Thoracic aorta (tissue), 2 donors: ENCODE data around the gene CNTN1. TPM values are rescaled to one million over a fixed set of nuclear protein-coding genes. Genes with fewer than 3 reads are reported as not detected.
"Not testable (repeated sequence)": the region's sequence is repeated elsewhere in the genome, so short reads cannot be mapped to it uniquely, and the experiment has no call there.

Experiments used
- ATAC-seq: fragments of 150-250 bp; one replicate; pipeline ENCODE4 v1.8.0; 2017; ENCODE audit warnings: low read depth; ENCODE audit not compliant: insufficient number of reproducible peaks, low FRiP score
- DNase-seq: peaks from one replicate; pipeline ENCODE4 v3.0.0-alpha.2; 2020; ENCODE audit warnings: low spot score
- H3K27ac ChIP-seq, 2 donors: fragments of 200-600 bp; sonication (generic); 1 replicate in 1 of 2; 2 replicates in 1 of 2; pipeline ENCODE4 v1.5.1; 2016; ENCODE audit warnings: mild to moderate bottlenecking in 2 of 2, moderate library complexity in 2 of 2
- H3K27me3 ChIP-seq: fragments of 200-600 bp; sonication (generic); replicated peaks from 2 replicates; pipeline ENCODE4 v1.6.0; 2016; ENCODE audit warnings: mild to moderate bottlenecking; ENCODE audit not compliant: insufficient read depth
- H3K36me3 ChIP-seq: fragments of 200-600 bp; sonication (generic); one replicate; pipeline ENCODE4 v1.5.1; 2016
- H3K4me1 ChIP-seq, 2 donors: fragments of 200-600 bp; sonication (generic); 1 replicate in 1 of 2; 2 replicates in 1 of 2; pipeline versions ENCODE4 v1.5.1 to v1.6.0; 2016; ENCODE audit warnings: low read depth in 2 of 2, mild to moderate bottlenecking in 1 of 2; ENCODE audit not compliant: control insufficient read depth in 1 of 2
- H3K4me3 ChIP-seq: fragments of 200-600 bp; sonication (generic); 2 replicates; pipeline ENCODE4 v1.5.1; 2016; ENCODE audit warnings: mild to moderate bottlenecking
- H3K9me3 ChIP-seq: fragments of 200-600 bp; sonication (generic); 2 replicates; pipeline ENCODE4 v1.5.1; 2016
- total RNA-seq, 2 donors: library from RNA; depleted of rRNA; stranded (reverse); fragments of >200 nt; gene quantifications; one replicate each; pipeline versions ENCODE4 v1.1.0 to v1.2.3, GENCODE V29; 2016
- TF ChIP-seq, protein P1 (sequence below): fragments of 200-600 bp; sonication (generic); IDR thresholded peaks from one replicate; pipeline ENCODE4 v1.5.1; 2019; ENCODE audit warnings: antibody characterized with exemption

Gene CNTN1
- total RNA-seq, 2 donors from 2014 or later = 16.1 to 42.8 TPM

DNA sequence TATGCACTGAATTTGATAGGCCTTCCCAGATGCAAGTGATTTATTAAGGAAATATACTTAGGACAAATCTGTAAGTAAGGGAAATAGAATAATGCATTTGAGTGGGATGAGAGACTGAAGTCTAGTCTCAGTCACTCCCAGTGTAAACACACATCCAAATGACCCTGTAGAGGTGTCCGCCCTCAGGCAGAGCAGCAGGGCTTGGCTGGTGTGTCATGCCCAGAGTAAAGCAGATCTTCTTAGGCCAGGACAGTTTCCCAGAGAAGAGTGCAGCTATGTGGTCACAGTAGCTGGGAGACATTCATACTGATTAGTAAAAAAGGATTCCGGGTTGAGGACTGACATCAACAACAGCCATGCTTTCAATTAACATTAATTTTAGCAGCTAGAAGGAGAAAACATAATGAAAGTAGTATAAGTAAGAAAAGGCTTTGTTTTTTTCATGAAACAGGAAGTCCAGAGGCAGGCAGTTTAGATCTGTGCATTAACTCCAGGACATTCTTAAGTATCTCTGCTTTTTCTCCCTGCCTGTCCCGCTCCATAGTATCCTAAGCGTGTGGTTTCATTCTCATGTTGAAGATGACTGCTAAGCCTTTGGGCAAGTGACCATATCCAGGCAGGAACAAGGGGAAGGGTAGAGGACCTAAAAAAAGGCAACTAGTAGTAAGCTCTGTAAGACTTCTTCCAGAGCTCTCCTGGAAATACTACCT is 35.7 kb downstream of the CNTN1 start:
- no peak overlapping the region for H3K27ac ChIP-seq
- no peaks in the 10 kb centered on the region for H3K9me3 ChIP-seq
- no peaks in the 10 kb centered on the region for H3K36me3 ChIP-seq
- TF ChIP-seq, protein P1, sequence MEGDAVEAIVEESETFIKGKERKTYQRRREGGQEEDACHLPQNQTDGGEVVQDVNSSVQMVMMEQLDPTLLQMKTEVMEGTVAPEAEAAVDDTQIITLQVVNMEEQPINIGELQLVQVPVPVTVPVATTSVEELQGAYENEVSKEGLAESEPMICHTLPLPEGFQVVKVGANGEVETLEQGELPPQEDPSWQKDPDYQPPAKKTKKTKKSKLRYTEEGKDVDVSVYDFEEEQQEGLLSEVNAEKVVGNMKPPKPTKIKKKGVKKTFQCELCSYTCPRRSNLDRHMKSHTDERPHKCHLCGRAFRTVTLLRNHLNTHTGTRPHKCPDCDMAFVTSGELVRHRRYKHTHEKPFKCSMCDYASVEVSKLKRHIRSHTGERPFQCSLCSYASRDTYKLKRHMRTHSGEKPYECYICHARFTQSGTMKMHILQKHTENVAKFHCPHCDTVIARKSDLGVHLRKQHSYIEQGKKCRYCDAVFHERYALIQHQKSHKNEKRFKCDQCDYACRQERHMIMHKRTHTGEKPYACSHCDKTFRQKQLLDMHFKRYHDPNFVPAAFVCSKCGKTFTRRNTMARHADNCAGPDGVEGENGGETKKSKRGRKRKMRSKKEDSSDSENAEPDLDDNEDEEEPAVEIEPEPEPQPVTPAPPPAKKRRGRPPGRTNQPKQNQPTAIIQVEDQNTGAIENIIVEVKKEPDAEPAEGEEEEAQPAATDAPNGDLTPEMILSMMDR = no peak
- no peaks in the 10 kb centered on the region for H3K27me3 ChIP-seq
- H3K4me1 ChIP-seq = no peaks in the 10 kb centered on the region
- no peak for ATAC-seq
- DNase-seq = no peak
- H3K4me3 ChIP-seq = no peak overlapping the region

DNA sequence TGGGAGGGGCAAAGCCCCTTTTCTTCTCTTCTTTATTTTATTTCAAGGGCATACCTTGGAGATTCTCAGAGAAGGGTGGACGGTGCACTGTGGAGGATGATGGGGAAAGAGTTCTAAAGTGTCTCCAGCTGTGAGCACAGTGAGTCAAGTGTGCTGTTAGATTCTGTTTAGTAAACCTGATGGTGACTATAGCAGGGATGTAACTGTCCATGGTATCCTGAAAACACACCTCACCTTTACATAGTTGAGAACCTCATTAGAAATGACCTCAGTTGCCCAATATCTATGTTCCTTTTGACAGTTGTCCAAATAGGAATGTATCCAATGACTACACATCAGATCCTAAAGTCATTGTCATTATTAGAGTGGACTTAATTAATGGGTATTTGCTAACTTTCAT is 38.0 kb downstream of the CNTN1 start:
- DNase-seq (no peak), ATAC-seq (no peak)
- H3K27me3 ChIP-seq = no peaks in the 10 kb centered on the region
- TF ChIP-seq, protein P1 = no peak
- no peak overlapping the region for H3K27ac ChIP-seq
- no peaks in the 10 kb centered on the region for H3K4me1 ChIP-seq
- H3K36me3 ChIP-seq = no peaks in the 10 kb centered on the region
- H3K4me3 ChIP-seq = no peak overlapping the region
- H3K9me3 ChIP-seq = no peaks in the 10 kb centered on the region

DNA sequence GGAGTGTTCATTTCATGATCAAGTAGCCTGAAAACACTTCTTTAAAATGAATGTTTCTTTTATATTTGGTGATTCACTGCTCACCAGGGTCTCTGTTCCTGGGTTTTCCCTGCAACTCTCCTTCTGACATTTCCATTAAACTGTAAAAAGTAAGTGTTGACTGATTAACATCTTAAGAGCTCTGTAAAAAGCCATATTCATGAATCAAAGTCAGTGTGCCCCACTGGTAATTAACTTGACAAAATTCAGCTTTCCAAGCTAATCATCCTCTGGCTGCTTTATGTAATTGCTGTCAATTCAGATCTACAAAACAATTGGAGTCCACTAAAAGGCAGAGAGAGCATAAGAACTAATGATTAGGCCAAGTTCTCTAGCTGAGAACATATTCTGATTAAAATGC is 41.6 kb downstream of the CNTN1 start:
- Histone ChIP-seq H3K27me3 (no peaks in the 10 kb centered on the region), H3K4me3 (no peak overlapping the region), H3K4me1 (no peaks in the 10 kb centered on the region), H3K9me3 (no peaks in the 10 kb centered on the region), H3K36me3 (no peaks in the 10 kb centered on the region), H3K27ac (no peak overlapping the region)
- ATAC-seq = no peak
- TF ChIP-seq, protein P1 = no peak
- no peak for DNase-seq

DNA sequence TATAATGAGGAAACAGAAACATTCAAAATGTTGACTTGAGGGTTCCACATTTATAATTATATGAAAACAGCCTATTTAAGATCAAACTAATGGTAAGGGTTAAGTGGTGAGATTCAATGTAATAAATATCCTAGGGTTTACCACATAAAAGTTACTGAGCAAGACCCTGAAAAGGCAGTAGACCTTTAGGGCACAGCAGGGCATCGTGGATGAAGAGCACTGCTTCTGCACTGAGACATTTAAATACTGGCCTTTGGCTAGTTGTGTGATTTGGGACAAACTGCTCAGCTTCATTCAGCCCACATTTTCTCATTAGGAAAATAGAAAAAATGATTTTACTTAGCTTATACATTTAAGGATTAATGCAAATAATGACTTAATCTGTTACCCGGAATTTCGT is 42.0 kb downstream of the CNTN1 start:
- no peaks in the 10 kb centered on the region for H3K36me3 ChIP-seq
- ATAC-seq (no peak), DNase-seq (no peak)
- H3K27me3 ChIP-seq = no peaks in the 10 kb centered on the region
- H3K27ac ChIP-seq = no peak overlapping the region
- no peaks in the 10 kb centered on the region for H3K9me3 ChIP-seq
- H3K4me1 ChIP-seq = no peaks in the 10 kb centered on the region
- H3K4me3 ChIP-seq = no peak overlapping the region
- TF ChIP-seq, protein P1 = no peak

DNA sequence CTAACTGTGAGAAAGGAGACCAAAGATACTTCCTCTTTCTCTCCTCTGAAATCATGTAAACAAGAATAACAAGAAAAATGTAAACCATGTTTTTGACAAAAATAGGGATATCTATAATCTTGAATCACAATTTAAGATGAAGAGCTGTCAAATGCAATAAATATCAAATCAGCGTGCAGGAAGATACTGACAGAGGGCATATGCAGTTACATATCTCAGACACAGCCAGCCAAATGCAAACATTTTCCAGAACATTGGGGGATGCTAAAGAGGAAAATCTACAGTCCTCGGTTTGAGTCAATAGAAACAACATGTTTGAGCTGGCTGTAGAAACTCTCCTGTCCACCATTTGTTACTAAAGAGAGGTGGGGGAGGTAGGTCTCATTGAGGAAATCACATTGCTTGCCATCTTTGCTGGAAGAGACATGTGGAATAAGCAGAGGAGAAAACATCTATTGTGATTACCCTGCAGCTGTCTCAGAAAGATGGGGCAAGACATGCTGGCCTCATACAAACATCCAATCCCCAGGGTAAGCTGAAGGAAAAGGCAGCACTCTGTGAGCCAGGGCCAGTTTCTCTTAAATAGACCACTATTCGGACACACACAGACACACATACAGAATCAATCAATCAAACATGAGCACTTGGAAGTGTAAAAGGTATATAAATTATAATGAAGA is 43.5 kb downstream of the CNTN1 start:
- no peaks in the 10 kb centered on the region for H3K36me3 ChIP-seq
- DNase-seq (no peak), ATAC-seq (no peak)
- H3K27me3 ChIP-seq = no peaks in the 10 kb centered on the region
- TF ChIP-seq, protein P1 = no peak
- H3K9me3 ChIP-seq = no peaks in the 10 kb centered on the region
- H3K4me1 ChIP-seq = no peaks in the 10 kb centered on the region
- no peak overlapping the region for H3K4me3 ChIP-seq
- H3K27ac ChIP-seq = no peak overlapping the region

DNA sequence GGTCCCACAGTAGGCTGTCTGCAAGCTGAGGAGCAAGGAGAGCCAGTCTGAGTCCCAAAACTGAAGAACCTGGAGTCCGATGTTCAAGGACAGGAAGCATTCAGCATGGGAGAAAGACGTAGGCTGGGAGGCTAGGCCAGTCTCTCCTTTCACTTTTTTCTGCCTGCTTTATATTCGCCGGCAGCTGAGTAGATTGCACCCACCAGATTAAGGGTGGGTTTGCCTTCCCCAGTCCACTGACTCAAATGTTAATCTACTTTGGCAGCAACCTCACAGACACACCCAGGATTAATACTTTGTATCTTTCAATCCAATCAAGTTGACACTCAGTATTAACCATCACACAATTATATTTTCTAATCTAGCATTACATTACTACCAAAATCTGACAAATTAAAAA is 45.2 kb downstream of the CNTN1 start:
- DNase-seq, H3K27ac ChIP-seq, H3K9me3 ChIP-seq, H3K4me3 ChIP-seq, H3K27me3 ChIP-seq, H3K36me3 ChIP-seq, H3K4me1 ChIP-seq, ATAC-seq: not testable (repeated sequence)
